Activated naive CD4-positive, alpha-beta T cell treated with anti-CD3 and anti-CD28 coated beads, Interleukin-2, amount 50 U/mL, for 72 hours (primary cell): ENCODE data around the gene DGKI. TPM values are rescaled to one million over a fixed set of nuclear protein-coding genes. Genes with fewer than 3 reads are reported as not detected.

Experiments used
- ATAC-seq, 2 donors: fragments of 150-1000 bp; cut with Tn5 transposase; 2 replicates each; pipeline ENCODE4 v1.10.0; 2021; ENCODE audit warnings: mild to moderate bottlenecking in 2 of 2, moderate library complexity in 2 of 2
- DNase-seq, 2 donors: peaks; one replicate each; pipeline ENCODE4 v3.0.0; 2021 to 2022; ENCODE audit warnings: low spot score in 2 of 2
- H3K27ac Mint-ChIP-seq, 2 donors: one replicate each; pipeline ENCODE4 v1.8.0; 2022; ENCODE audit warnings: mild to moderate bottlenecking in 2 of 2, mixed read lengths in 2 of 2
- H3K36me3 Mint-ChIP-seq, 2 donors: one replicate each; pipeline ENCODE4 v1.8.0; 2022; ENCODE audit warnings: mixed read lengths in 2 of 2
- H3K9me3 Mint-ChIP-seq, 2 donors: one replicate each; pipeline ENCODE4 v1.8.0; 2022; ENCODE audit warnings: mixed read lengths in 2 of 2
- total RNA-seq, 2 donors: library from RNA; stranded (reverse); gene quantifications; one replicate each; pipeline ENCODE4 v1.2.3, GENCODE V29; 2022

DGKI gene
- total RNA-seq, 2 donors from 2014 or later, result 0.71 to 16.8 TPM

GRCh38 chr7:137674048-137674447 lies 172.7 kb downstream of the DGKI start:
- H3K27ac Mint-ChIP-seq, result no peak overlapping the region
- no peak for ATAC-seq
- H3K9me3 Mint-ChIP-seq, result no peaks in the 10 kb centered on the region
- no peaks in the 10 kb centered on the region for H3K36me3 Mint-ChIP-seq
- no peak for DNase-seq

GRCh38 chr7:137671920-137672319 lies 174.9 kb downstream of the DGKI start:
- no peak for ATAC-seq
- Mint-ChIP-seq H3K36me3 (no peaks in the 10 kb centered on the region), H3K27ac (no peak overlapping the region), H3K9me3 (no peaks in the 10 kb centered on the region)
- no peak for DNase-seq

GRCh38 chr7:137670222-137671064 lies 176.3 kb downstream of the DGKI start:
- H3K36me3 Mint-ChIP-seq, result no peaks in the 10 kb centered on the region
- no peaks in the 10 kb centered on the region for H3K9me3 Mint-ChIP-seq
- DNase-seq, result no peak

GRCh38 chr7:137669706-137670105 lies 177.1 kb downstream of the DGKI start:
- H3K36me3 Mint-ChIP-seq, result no peaks in the 10 kb centered on the region
- DNase-seq, result no peak
- H3K9me3 Mint-ChIP-seq, result no peaks in the 10 kb centered on the region
- ATAC-seq, result no peak
- no peak overlapping the region for H3K27ac Mint-ChIP-seq

More at GRCh38 chr7:137670222-137671064, 176.3 kb downstream of the DGKI start:
- peak in 1 of 2 donors; percentile 18 for ATAC-seq
- H3K27ac Mint-ChIP-seq, result no peak overlapping the region

- DNase-seq (no peak), ATAC-seq (no peak)
- Mint-ChIP-seq H3K36me3 (no peaks in the 10 kb centered on the region), H3K27ac (no peak overlapping the region), H3K9me3 (no peaks in the 10 kb centered on the region)
Measured at GRCh38 chr7:137668404-137668803, 178.4 kb downstream of the DGKI start.

GRCh38 chr7:137667633-137668387 lies 179.0 kb downstream of the DGKI start:
- Mint-ChIP-seq H3K9me3 (no peaks in the 10 kb centered on the region), H3K36me3 (no peaks in the 10 kb centered on the region), H3K27ac (no peak overlapping the region)
- ATAC-seq (no peak), DNase-seq (no peak)

GRCh38 chr7:137664846-137665245 lies 181.9 kb downstream of the DGKI start:
- Mint-ChIP-seq H3K9me3 (no peaks in the 10 kb centered on the region), H3K36me3 (no peaks in the 10 kb centered on the region), H3K27ac (no peak overlapping the region)
- DNase-seq (no peak), ATAC-seq (no peak)

- no peak for DNase-seq
- ATAC-seq, result no peak
- Mint-ChIP-seq H3K9me3 (no peaks in the 10 kb centered on the region), H3K36me3 (no peaks in the 10 kb centered on the region), H3K27ac (no peak overlapping the region)
Measured at GRCh38 chr7:137661634-137662033, 185.1 kb downstream of the DGKI start.

GRCh38 chr7:137658190-137658900 lies 188.4 kb downstream of the DGKI start:
- no peak overlapping the region for H3K27ac Mint-ChIP-seq
- DNase-seq, result no peak
- no peak for ATAC-seq
- H3K36me3 Mint-ChIP-seq, result no peaks in the 10 kb centered on the region
- H3K9me3 Mint-ChIP-seq, result no peaks in the 10 kb centered on the region

GRCh38 chr7:137657476-137658189 lies 189.1 kb downstream of the DGKI start:
- ATAC-seq (no peak), DNase-seq (no peak)
- Mint-ChIP-seq H3K9me3 (no peaks in the 10 kb centered on the region), H3K36me3 (no peaks in the 10 kb centered on the region), H3K27ac (no peak overlapping the region)

- no peak for ATAC-seq
- no peak for DNase-seq
- no peaks in the 10 kb centered on the region for H3K36me3 Mint-ChIP-seq
- no peaks in the 10 kb centered on the region for H3K9me3 Mint-ChIP-seq
- H3K27ac Mint-ChIP-seq, result no peak overlapping the region
Measured at GRCh38 chr7:137656850-137657232, 189.9 kb downstream of the DGKI start.

GRCh38 chr7:137656227-137656849 lies 190.4 kb downstream of the DGKI start:
- Mint-ChIP-seq H3K27ac (no peak overlapping the region), H3K36me3 (no peaks in the 10 kb centered on the region), H3K9me3 (no peaks in the 10 kb centered on the region)
- peak in 1 of 2 donors; percentile 72 for DNase-seq
- ATAC-seq, result peak; percentile 46 to 58

GRCh38 chr7:137655804-137656203 lies 191.0 kb downstream of the DGKI start:
- Mint-ChIP-seq H3K9me3 (no peaks in the 10 kb centered on the region), H3K36me3 (no peaks in the 10 kb centered on the region), H3K27ac (no peak overlapping the region)
- DNase-seq (no peak), ATAC-seq (no peak)

GRCh38 chr7:137652721-137653120 lies 194.1 kb downstream of the DGKI start:
- no peaks in the 10 kb centered on the region for H3K36me3 Mint-ChIP-seq
- no peak for ATAC-seq
- DNase-seq, result no peak
- H3K27ac Mint-ChIP-seq, result no peak overlapping the region
- H3K9me3 Mint-ChIP-seq, result no peaks in the 10 kb centered on the region

- ATAC-seq (no peak), DNase-seq (no peak)
- H3K36me3 Mint-ChIP-seq, result no peaks in the 10 kb centered on the region
- no peak overlapping the region for H3K27ac Mint-ChIP-seq
- no peaks in the 10 kb centered on the region for H3K9me3 Mint-ChIP-seq
Measured at GRCh38 chr7:137647905-137648565, 198.7 kb downstream of the DGKI start.

GRCh38 chr7:137642472-137642871 lies 204.3 kb downstream of the DGKI start:
- Mint-ChIP-seq H3K9me3 (peaks cover 0 to 3% of the 10 kb centered on the region in 2 donors), H3K36me3 (no peaks in the 10 kb centered on the region), H3K27ac (no peak overlapping the region)
- ATAC-seq (no peak), DNase-seq (no peak)
